Body of pancreas (tissue), 4 donors: ENCODE results near the gene UGT1A3.

ENCODE experiments used
- POLR2A ChIP-seq, 3 donors: fragments of 450-650 bp; IDR thresholded peaks; one replicate each; pipeline ENCODE4 v1.6.1; 2016; ENCODE audit warnings: antibody characterized with exemption in 3 of 3, mild to moderate bottlenecking in 2 of 3
- TF ChIP-seq, protein P1 (sequence below), 7 experiments: fragments of 450-650 bp in 4 of 7; fragments of 200-600 bp in 3 of 7; sonication (generic) in 3 of 7; IDR thresholded peaks; one replicate each; pipeline ENCODE4 v1.5.1; 2016 to 2019; ENCODE audit warnings: antibody characterized with exemption in 7 of 7

DNA sequence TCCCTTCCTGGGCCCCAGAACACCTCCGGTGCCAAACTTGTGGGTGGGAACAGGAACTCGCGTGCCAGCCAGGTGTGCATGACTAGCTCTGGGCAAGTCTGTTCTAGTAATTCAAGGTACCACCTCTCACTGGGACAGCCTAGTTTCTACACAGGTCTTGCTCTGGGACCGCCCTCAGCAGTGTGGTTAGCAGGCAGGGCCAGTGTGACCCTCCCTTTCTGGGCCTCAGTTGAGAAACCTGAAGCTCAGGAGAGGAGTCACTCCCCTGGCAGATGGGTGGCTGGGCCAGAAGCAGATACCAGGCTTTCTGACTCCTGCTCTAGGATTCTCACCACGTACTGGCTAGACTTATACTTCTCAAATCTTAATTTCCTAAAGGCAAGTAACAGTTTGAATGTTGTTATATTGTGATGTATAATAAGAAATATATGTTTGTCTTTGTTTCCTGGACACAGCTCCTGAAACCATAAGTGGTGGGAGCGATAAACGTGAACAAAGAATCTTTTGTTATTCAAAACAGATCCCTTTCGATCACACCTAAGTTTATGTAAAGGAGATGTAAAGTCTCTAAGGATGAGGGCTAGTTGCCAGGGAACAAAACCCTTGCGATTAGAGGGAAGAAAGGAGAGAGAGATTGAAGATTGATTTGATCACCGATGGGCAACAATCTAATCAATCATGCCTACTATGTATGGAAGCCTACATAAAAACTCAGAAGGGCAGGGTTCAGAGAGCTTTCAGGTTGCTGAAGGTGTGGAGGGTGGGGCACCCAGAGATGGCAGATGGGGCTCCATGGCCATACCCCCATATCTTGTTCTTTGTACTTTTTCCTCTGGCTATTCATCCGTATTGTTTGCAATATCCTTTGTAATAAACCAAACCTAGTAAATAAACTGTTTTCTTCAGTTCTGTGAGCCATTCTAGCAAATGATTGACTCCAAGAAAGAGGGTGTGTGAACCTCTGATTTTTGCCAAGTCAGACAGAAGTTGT lies 37.1 kb upstream of the UGT1A3 start:
- TF ChIP-seq, protein P1, sequence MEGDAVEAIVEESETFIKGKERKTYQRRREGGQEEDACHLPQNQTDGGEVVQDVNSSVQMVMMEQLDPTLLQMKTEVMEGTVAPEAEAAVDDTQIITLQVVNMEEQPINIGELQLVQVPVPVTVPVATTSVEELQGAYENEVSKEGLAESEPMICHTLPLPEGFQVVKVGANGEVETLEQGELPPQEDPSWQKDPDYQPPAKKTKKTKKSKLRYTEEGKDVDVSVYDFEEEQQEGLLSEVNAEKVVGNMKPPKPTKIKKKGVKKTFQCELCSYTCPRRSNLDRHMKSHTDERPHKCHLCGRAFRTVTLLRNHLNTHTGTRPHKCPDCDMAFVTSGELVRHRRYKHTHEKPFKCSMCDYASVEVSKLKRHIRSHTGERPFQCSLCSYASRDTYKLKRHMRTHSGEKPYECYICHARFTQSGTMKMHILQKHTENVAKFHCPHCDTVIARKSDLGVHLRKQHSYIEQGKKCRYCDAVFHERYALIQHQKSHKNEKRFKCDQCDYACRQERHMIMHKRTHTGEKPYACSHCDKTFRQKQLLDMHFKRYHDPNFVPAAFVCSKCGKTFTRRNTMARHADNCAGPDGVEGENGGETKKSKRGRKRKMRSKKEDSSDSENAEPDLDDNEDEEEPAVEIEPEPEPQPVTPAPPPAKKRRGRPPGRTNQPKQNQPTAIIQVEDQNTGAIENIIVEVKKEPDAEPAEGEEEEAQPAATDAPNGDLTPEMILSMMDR (IDR thresholded peaks at IDR 0.05) = no peak
- no peak for TF ChIP-seq POLR2A (IDR thresholded peaks at IDR 0.05)
